K562 treated with DMSO at 1 percent for 24 hours (cell line): ENCODE data around the gene NAV1. TPM values are rescaled to one million over a fixed set of nuclear protein-coding genes. Genes with fewer than 3 reads are reported as not detected.

Experiments
- total RNA-seq: library from RNA; unstranded; fragments of 300-600 nt; gene quantifications from 2 replicates; pipeline ENCODE4 v1.2.3, GENCODE V29; 2022; ENCODE audit warnings: low read depth; ENCODE audit not compliant: insufficient read depth

The NAV1 gene, protein sequence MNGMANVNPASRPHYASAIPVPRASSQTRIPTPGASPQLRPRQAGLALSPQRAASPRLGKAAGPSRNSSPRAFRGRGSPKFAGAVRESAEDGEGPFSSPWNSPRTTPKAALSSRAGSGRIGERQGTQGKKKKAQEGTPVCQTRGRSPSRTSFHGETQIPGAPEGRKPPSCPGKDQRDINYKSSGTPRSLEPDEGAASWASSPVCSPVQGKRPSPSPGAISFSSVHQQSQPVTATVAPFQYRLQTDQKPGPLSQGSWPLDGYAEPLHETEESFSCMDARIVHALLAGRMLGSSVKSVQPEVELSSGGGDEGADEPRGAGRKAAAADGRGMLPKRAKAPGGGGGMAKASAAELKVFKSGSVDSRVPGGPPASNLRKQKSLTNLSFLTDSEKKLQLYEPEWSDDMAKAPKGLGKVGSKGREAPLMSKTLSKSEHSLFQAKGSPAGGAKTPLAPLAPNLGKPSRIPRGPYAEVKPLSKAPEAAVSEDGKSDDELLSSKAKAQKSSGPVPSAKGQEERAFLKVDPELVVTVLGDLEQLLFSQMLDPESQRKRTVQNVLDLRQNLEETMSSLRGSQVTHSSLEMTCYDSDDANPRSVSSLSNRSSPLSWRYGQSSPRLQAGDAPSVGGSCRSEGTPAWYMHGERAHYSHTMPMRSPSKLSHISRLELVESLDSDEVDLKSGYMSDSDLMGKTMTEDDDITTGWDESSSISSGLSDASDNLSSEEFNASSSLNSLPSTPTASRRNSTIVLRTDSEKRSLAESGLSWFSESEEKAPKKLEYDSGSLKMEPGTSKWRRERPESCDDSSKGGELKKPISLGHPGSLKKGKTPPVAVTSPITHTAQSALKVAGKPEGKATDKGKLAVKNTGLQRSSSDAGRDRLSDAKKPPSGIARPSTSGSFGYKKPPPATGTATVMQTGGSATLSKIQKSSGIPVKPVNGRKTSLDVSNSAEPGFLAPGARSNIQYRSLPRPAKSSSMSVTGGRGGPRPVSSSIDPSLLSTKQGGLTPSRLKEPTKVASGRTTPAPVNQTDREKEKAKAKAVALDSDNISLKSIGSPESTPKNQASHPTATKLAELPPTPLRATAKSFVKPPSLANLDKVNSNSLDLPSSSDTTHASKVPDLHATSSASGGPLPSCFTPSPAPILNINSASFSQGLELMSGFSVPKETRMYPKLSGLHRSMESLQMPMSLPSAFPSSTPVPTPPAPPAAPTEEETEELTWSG (N-terminal part only)
- total RNA-seq, result 6.4 and 6.5 TPM in 2 replicates

DNA sequence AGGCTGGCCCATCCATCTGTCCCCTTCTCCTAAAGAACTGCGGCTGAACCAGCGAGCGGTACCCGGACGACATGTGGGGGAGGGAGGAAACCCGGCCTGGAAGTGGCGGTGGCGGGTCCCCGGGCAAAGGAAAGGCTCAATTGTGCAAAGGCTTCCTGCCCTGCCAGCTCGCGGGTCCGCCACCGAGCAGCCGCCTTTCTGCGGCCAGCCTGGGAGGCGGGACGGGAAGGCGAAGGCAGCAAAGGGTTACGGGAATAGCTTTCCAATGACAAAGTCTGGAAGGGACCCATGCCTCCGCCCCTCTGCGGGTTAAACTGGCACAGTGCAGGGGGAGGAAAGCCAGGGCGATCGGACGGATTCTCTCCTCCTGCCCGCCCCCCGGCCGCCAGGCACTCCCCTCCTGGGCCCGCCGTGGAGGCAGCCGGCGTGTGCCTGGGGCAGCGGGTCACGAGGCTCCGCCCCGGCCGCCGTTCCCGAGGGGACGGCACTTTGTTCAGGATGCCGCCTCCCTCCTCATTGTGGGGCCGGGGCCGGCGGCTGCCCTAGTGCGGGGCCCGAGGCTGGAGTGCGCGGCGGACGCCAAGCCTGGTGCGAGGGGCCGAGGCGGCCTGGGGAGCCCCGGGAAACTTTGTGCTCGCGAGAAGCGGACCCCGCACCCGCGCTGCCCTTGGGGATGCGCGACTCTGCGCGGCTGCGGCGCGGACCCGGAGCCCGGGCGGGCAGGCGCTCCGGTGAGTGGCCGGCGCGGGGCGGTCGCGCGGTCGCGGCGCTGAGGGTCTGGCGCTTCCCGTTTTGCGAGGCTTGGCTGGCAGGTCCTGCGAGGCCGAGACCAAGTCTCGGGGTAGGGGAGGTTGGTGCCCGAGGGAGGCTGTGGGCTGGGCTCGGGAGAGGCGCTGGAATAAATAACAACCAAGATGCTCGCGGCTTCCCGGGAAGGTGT is at the start of gene NAV1:
NAV1 (plus strand) TSS at position 516 of the 940 bp plus-strand sequence. CDS start 83,758 bp downstream, outside the sequence.

DNA sequence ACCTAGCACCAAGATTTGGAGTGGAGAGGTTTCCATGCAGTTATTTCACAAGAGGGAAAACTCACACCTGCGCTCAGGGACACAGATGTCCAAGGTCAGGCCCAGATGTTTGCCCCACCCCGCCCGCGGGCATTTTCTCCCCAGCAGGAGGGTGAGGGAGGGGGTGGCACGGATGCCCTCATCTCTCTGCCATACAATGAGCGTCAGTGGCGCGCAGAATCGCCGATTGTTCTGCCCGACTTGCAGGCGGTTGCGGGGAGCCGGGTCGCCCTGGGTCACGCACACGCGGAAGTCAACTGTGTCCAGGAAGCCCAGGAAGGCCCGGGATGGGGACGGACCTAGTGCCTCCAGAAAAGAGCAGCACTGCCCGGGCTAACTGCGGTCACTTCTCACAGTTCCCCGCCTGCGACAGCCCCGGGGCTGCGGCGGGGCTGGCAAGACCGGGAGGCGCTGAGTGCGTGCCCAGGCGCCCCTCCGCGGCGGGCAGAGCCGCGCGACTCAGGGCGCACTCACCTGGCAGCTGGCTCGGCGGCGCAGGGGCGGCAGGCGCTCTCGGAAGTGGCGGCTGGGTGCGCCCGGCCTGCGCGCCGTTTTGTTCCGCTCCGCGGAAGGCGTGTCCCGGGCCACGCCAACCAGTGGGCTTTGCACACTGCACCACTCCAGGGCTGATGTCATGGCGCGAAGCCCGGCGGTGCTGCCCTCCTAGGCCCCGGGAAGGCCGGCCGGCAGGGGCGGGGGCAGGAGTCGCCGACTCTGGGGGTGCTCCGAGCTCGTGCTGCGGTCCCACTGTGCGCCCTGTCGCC is 32.2 kb upstream of the NAV1 start, which contains the start of gene CSRP1:
CSRP1 (minus strand) TSS at position 567 of the 803 bp plus-strand sequence. CDS start 10,820 bp downstream, outside the sequence.

Other genes starting within 250 kb of the NAV1 start
- not detected in 2 replicates for gene TNNT2, start 161.4 kb upstream of the NAV1 start, total RNA-seq
- gene LAD1, start 139.8 kb upstream of the NAV1 start, total RNA-seq, result not detected in 2 replicates
- gene TNNI1, start 117.4 kb upstream of the NAV1 start, total RNA-seq, result not detected in 2 replicates
- gene PHLDA3, start 69.9 kb upstream of the NAV1 start, total RNA-seq, result not detected in 2 replicates
- 54.6 and 56.7 TPM in 2 replicates for gene CSRP1, start 32.0 kb upstream of the NAV1 start, total RNA-seq